Ovary (tissue), 9 donors: ENCODE measurements around the gene COA8. TPM values are rescaled to one million over a fixed set of nuclear protein-coding genes. Genes with fewer than 3 reads are reported as not detected.
"Not testable (repeated sequence)": the region's sequence is repeated elsewhere in the genome, so short reads cannot be mapped to it uniquely, and the experiment has no call there.

ENCODE experiments used
- DNase-seq, 5 donors: peaks; one replicate each; pipeline ENCODE4 v3.0.0-alpha.2; 2019 to 2020
- H3K27ac ChIP-seq, 2 donors: fragments of 200-600 bp; one replicate each; pipeline versions ENCODE4 v1.5.1 to v1.8.0; 2019 to 2022
- H3K27me3 ChIP-seq: fragments of 200-600 bp; one replicate; pipeline ENCODE4 v1.8.0; 2022
- H3K36me3 ChIP-seq: fragments of 200-600 bp; sonication (generic); one replicate; pipeline ENCODE4 v1.5.1; 2019
- H3K4me1 ChIP-seq: one replicate; pipeline ENCODE4 v1.8.1; 2013; ENCODE audit warnings: mild to moderate bottlenecking, moderate library complexity; ENCODE audit not compliant: insufficient read depth
- H3K4me3 ChIP-seq: fragments of 200-600 bp; sonication (generic); one replicate; pipeline ENCODE4 v1.5.1; 2017
- H3K9me3 ChIP-seq, 2 donors: fragments of 200-600 bp in 1 of 2; sonication (generic) in 1 of 2; one replicate each; pipeline versions ENCODE4 v1.5.1 to v1.8.1; 2013 to 2019; ENCODE audit warnings: mild to moderate bottlenecking in 1 of 2, moderate library complexity in 1 of 2
- CTCF ChIP-seq, 3 donors: fragments of 450-650 bp in 2 of 3; fragments of 200-600 bp in 1 of 3; IDR thresholded peaks; one replicate each; pipeline versions ENCODE4 v1.5.1 to v1.8.0; 2016 to 2022; ENCODE audit warnings: antibody characterized with exemption in 3 of 3, mild to moderate bottlenecking in 1 of 3
- EP300 ChIP-seq: sonication (generic); formaldehyde crosslinking; IDR thresholded peaks from one replicate; pipeline ENCODE4 v1.6.1; 2017; ENCODE audit warnings: antibody characterized with exemption
- POLR2A ChIP-seq: fragments of 450-650 bp; IDR thresholded peaks from one replicate; pipeline ENCODE4 v1.6.1; 2017; ENCODE audit warnings: antibody characterized with exemption, mild to moderate bottlenecking, moderate library complexity
- WGBS, 3 donors: extraction: QIAGEN DNeasy Blood & Tissue Kit in 1 of 3; methylation state at CpG; one replicate each; pipeline versions ENCODE4 v1.1.5 to v1.1.7; 2013 to 2017; 5-methylcytosine and 5-hydroxymethylcytosine counted together
- intact Hi-C, 4 donors: fragments of 100-400 bp; cut with DNase I; formaldehyde crosslinking; loops; one replicate each; pipeline versions ENCODE4 v1.11.0 to v1.15.1; 2022 to 2023
- polyA plus RNA-seq, 2 donors: library from polyadenylated mRNA; stranded (reverse); fragments of 200-250 nt in 1 of 2; fragments of 350-450 nt in 1 of 2; fragmentation: Illumina TruSeq in 1 of 2; extraction: RNeasy Lipid Tissue Mini Kit (QIAGEN cat#74804) in 1 of 2; gene quantifications; one replicate each; pipeline ENCODE4 v1.2.3, GENCODE V29; 2013 to 2014
- total RNA-seq, 7 donors: library from RNA; depleted of rRNA in 2 of 7; stranded (reverse); fragments of >200 nt in 2 of 7; fragmentation: NEBNext Ultra II Directional in 3 of 7; extraction: Animal tissue kit (Norgen Biotek cat#: 25700) in 3 of 7; gene quantifications; one replicate each; pipeline versions ENCODE4 v1.1.0 to v1.2.4, GENCODE V29; 2016 to 2023
- donor health status: DM: no; HTN: no; CAD: no; lungs with moderate emphysema.
- donor health status: DM: no; HTN: no; CAD: no.
- donor health status: Bipolar disorder and iron deficiency.
- donor health status: DM: yes; HTN: yes; CAD: no.
- donor health status: DM: no; HTN: no; CAD: no.
- donor health status: DM: yes; HTN: yes; CAD: no.

COA8 gene
- total and polyA plus RNA-seq, 9 donors, result 11.4 to 50.1 (median 26.8) TPM

GRCh38 chr14:103521951-103522563, 40.7 kb upstream of the COA8 start:
- intact Hi-C loops, result no loop called here
- H3K36me3 ChIP-seq, result no peaks in the 10 kb centered on the region
- no peak for TF ChIP-seq POLR2A
- no peak for TF ChIP-seq CTCF (IDR thresholded peaks at IDR 0.05)
- TF ChIP-seq EP300, result no peak
- no peaks in the 10 kb centered on the region for H3K27me3 ChIP-seq
- WGBS, 3 donors, result 0 to 3% (median 1%) methylated on average over 50 to 74 of the region's 74 CpGs
- no peaks in the 10 kb centered on the region for H3K9me3 ChIP-seq
- peak; percentile 71 to 85 (median 72) for DNase-seq
- H3K4me1 ChIP-seq, result peaks cover 10% of the 10 kb centered on the region
- H3K4me3 ChIP-seq, result peak overlapping the region; percentile 61
- peak overlapping the region; percentile 11 to 66 for H3K27ac ChIP-seq

- peaks cover 14% of the 10 kb centered on the region for H3K4me1 ChIP-seq
- 1 to 4% (median 2%) methylated on average over 57 to 107 of the region's 107 CpGs for WGBS, 3 donors
- DNase-seq, result peak; percentile 75 to 88 (median 79)
Measured at GRCh38 chr14:103522649-103523574, 39.8 kb upstream of the COA8 start, which contains the start of gene CKB. Gene CKB (minus strand): TSS chr14:103522830. CDS start chr14:103522493, 337 bp downstream.

GRCh38 chr14:103523575-103523954, 39.2 kb upstream of the COA8 start:
- 33 to 50% (median 43%) methylated on average over 10 of the region's 10 CpGs for WGBS, 3 donors
- Histone ChIP-seq H3K27ac (peak overlapping the region in 1 of 2 donors; percentile 66), H3K36me3 (no peaks in the 10 kb centered on the region), H3K27me3 (no peaks in the 10 kb centered on the region), H3K4me3 (no peak overlapping the region), H3K4me1 (peaks cover 17% of the 10 kb centered on the region), H3K9me3 (no peaks in the 10 kb centered on the region)
- intact Hi-C loops, result no loop called here
- TF ChIP-seq EP300, result no peak
- TF ChIP-seq CTCF (IDR thresholded peaks at IDR 0.05), result no peak
- TF ChIP-seq POLR2A, result no peak
- no peak for DNase-seq

More at GRCh38 chr14:103522649-103523574, 39.8 kb upstream of the COA8 start, which contains the start of gene CKB:
- Histone ChIP-seq H3K27ac (peak within 1 kb of the TSS; percentile 11 to 66), H3K4me3 (peak within 1 kb of the TSS; percentile 61), H3K36me3 (no peaks in the 10 kb centered on the region), H3K27me3 (no peaks in the 10 kb centered on the region), H3K9me3 (no peaks in the 10 kb centered on the region)
- intact Hi-C loops, result no loop called here
- TF ChIP-seq POLR2A, result peak; percentile 69
- no peak for TF ChIP-seq EP300
- TF ChIP-seq CTCF (IDR thresholded peaks at IDR 0.05), result no peak

- Histone ChIP-seq H3K27me3 (no peaks in the 10 kb centered on the region), H3K36me3 (no peaks in the 10 kb centered on the region), H3K4me1 (peaks cover 17% of the 10 kb centered on the region), H3K27ac (no peak overlapping the region), H3K4me3 (no peak overlapping the region), H3K9me3 (no peaks in the 10 kb centered on the region)
- TF ChIP-seq POLR2A (no peak), EP300 (no peak), CTCF (IDR thresholded peaks at IDR 0.05) (no peak)
- peak in 3 of 5 donors; percentile 13 to 47 (median 29) for DNase-seq
- 73 to 75% (median 73%) methylated on average over 12 of the region's 12 CpGs for WGBS, 3 donors
- intact Hi-C loops, result no loop called here
Measured at GRCh38 chr14:103524002-103524935, 38.5 kb upstream of the COA8 start.

GRCh38 chr14:103525430-103526246, 37.1 kb upstream of the COA8 start:
- H3K36me3 ChIP-seq, H3K4me3 ChIP-seq, DNase-seq, H3K9me3 ChIP-seq, H3K27ac ChIP-seq, H3K27me3 ChIP-seq, intact Hi-C loops: not testable (repeated sequence)
- 61 to 62% (median 61%) methylated on average over 17 of the region's 17 CpGs for WGBS, 3 donors
- peaks cover 21% of the 10 kb centered on the region for H3K4me1 ChIP-seq
